Globus pallidus (tissue), 1 donor: ENCODE measurements around the gene PRSS48.
"Not testable (repeated sequence)": the region's sequence is repeated elsewhere in the genome, so short reads cannot be mapped to it uniquely, and the experiment has no call there.

ENCODE experiments used
- DNase-seq: peaks from one replicate; pipeline ENCODE4 v3.0.0-alpha.2; 2015; ENCODE audit warnings: low spot score

PRSS48 gene

GRCh38 chr4:151263455-151263854 is 13.5 kb upstream of the PRSS48 start:
- no peak for DNase-seq

GRCh38 chr4:151266497-151266896 is 10.5 kb upstream of the PRSS48 start:
- DNase-seq, result no peak

- DNase-seq, result no peak
These were observed 9.9 kb upstream of the PRSS48 start for GRCh38 chr4:151267104-151267503.

GRCh38 chr4:151267822-151268535 is 9.0 kb upstream of the PRSS48 start:
- DNase-seq, result no peak

GRCh38 chr4:151268905-151269304 is 8.1 kb upstream of the PRSS48 start:
- not testable (repeated sequence) for DNase-seq

GRCh38 chr4:151284534-151285245 is 7.7 kb downstream of the PRSS48 start:
- DNase-seq, result no peak

- no peak for DNase-seq
These were observed 10.4 kb downstream of the PRSS48 start for GRCh38 chr4:151287409-151287808.

- no peak for DNase-seq
These were observed 14.5 kb downstream of the PRSS48 start for GRCh38 chr4:151291485-151291884.

GRCh38 chr4:151292038-151292437 is 15.1 kb downstream of the PRSS48 start:
- no peak for DNase-seq

- no peak for DNase-seq
These were observed 18.0 kb downstream of the PRSS48 start for GRCh38 chr4:151294833-151295496.

GRCh38 chr4:151296227-151296626 is 19.3 kb downstream of the PRSS48 start:
- DNase-seq, result no peak

GRCh38 chr4:151297170-151297569 is 20.2 kb downstream of the PRSS48 start:
- no peak for DNase-seq

GRCh38 chr4:151302432-151302831 is 25.5 kb downstream of the PRSS48 start:
- peak; percentile 62 for DNase-seq

- DNase-seq, result no peak
These were observed 27.3 kb downstream of the PRSS48 start for GRCh38 chr4:151304226-151304625.

GRCh38 chr4:151304755-151305154 is 27.8 kb downstream of the PRSS48 start:
- no peak for DNase-seq

- no peak for DNase-seq
These were observed 33.3 kb downstream of the PRSS48 start for GRCh38 chr4:151310124-151310728.

- DNase-seq, result no peak
These were observed 36.5 kb downstream of the PRSS48 start for GRCh38 chr4:151313306-151314009.

GRCh38 chr4:151314010-151314355 is 37.0 kb downstream of the PRSS48 start:
- no peak for DNase-seq

- no peak for DNase-seq
These were observed 37.5 kb downstream of the PRSS48 start for GRCh38 chr4:151314479-151314878.

GRCh38 chr4:151315212-151315886 is 38.4 kb downstream of the PRSS48 start:
- no peak for DNase-seq

GRCh38 chr4:151316645-151317044 is 39.7 kb downstream of the PRSS48 start:
- DNase-seq, result no peak
